Adipose tissue (tissue), 3 donors: ENCODE measurements around the gene MCCC2. TPM values are rescaled to one million over a fixed set of nuclear protein-coding genes. Genes with fewer than 3 reads are reported as not detected.

Source experiments
- H3K27ac ChIP-seq: one replicate; pipeline ENCODE4 v1.5.1; 2013; ENCODE audit warnings: low read depth, low read length
- WGBS, 3 donors: extraction: QIAGEN DNeasy Blood & Tissue Kit; methylation state at CpG; one replicate each; pipeline ENCODE4 v1.1.7; 2013; 5-methylcytosine and 5-hydroxymethylcytosine counted together
- polyA plus RNA-seq, 3 donors: library from polyadenylated mRNA; stranded (reverse); fragments of 200-250 nt; gene quantifications; one replicate each; pipeline ENCODE4 v1.2.3, GENCODE V29; 2013
- donor health status: healthy with polysubstance abuse.
- donor health status: Bipolar disorder and iron deficiency.
- donor health status: healthy.

MCCC2 gene
- polyA plus RNA-seq, 3 donors, result 16.7 to 54.7 (median 29.6) TPM

- H3K27ac ChIP-seq, result no peak overlapping the region
- WGBS, 3 donors, result 66 to 75% (median 75%) methylated on average over 2 of the region's 2 CpGs
Measured at GRCh38 chr5:71699751-71700150, 112.6 kb downstream of the MCCC2 start.

GRCh38 chr5:71700803-71701202 lies 113.7 kb downstream of the MCCC2 start:
- no peak overlapping the region for H3K27ac ChIP-seq

GRCh38 chr5:71701407-71701806 lies 114.3 kb downstream of the MCCC2 start:
- H3K27ac ChIP-seq, result no peak overlapping the region
- WGBS, 3 donors, result 69 to 72% (median 71%) methylated on average over 3 of the region's 3 CpGs

- WGBS, 3 donors, result 32 to 34% (median 33%) methylated on average over 4 of the region's 4 CpGs
- no peak overlapping the region for H3K27ac ChIP-seq
Measured at GRCh38 chr5:71703941-71704340, 116.8 kb downstream of the MCCC2 start.

- no peak overlapping the region for H3K27ac ChIP-seq
- 81 to 87% (median 83%) methylated on average over 5 of the region's 5 CpGs for WGBS, 3 donors
Measured at GRCh38 chr5:71705421-71705820, 118.3 kb downstream of the MCCC2 start.

GRCh38 chr5:71706906-71707305 lies 119.8 kb downstream of the MCCC2 start:
- 40 to 77% (median 74%) methylated on average over 3 of the region's 3 CpGs for WGBS, 3 donors
- no peak overlapping the region for H3K27ac ChIP-seq

Other genes with a start within 250 kb of the MCCC2 start
- 10 to 100 TPM in 1 of 3 donors, 1 to 10 TPM in 2; 4.4 to 10.9 (median 7.2) TPM for gene BDP1, start 131.7 kb upstream of the MCCC2 start, polyA plus RNA-seq
- gene CARTPT, start 131.9 kb downstream of the MCCC2 start, polyA plus RNA-seq, result under 1 TPM in 2 of 3 donors, not detected in 1; 0.34 to 0.85 TPM